Psoas muscle (tissue), 8 donors: Measurements from ENCODE around the gene NBEA. TPM values are rescaled to one million over a fixed set of nuclear protein-coding genes. Genes with fewer than 3 reads are reported as not detected.
A peak's percentile ranks its signal among the peaks of the same experiment; 100 is the strongest.

Source experiments
- ATAC-seq, 4 donors: fragments of 200-7000 bp; cut with Tn5 transposase; one replicate each; pipeline ENCODE4 v1.9.1; 2020; ENCODE audit warnings: moderate library complexity in 3 of 4, mild to moderate bottlenecking in 2 of 4
- DNase-seq, 2 donors: peaks; one replicate each; pipeline ENCODE4 v3.0.0-alpha.2; 2020
- H3K27ac ChIP-seq: fragments of 200-600 bp; one replicate; pipeline ENCODE4 v1.8.0; 2022
- H3K27me3 ChIP-seq, 3 donors: fragments of 200-600 bp in 1 of 3; one replicate each; pipeline versions ENCODE4 v1.6.1 to v1.8.0; 2013 to 2022; ENCODE audit warnings: low read length in 2 of 3, mild to moderate bottlenecking in 2 of 3, moderate library complexity in 1 of 3; ENCODE audit not compliant: insufficient read depth in 3 of 3
- H3K36me3 ChIP-seq, 2 donors: fragments of 200-600 bp in 1 of 2; one replicate each; pipeline versions ENCODE4 v1.6.1 to v1.8.0; 2013 to 2022; ENCODE audit warnings: low read depth in 1 of 2, mild to moderate bottlenecking in 1 of 2, moderate library complexity in 1 of 2; ENCODE audit not compliant: insufficient read depth in 1 of 2
- H3K4me1 ChIP-seq: fragments of 200-600 bp; one replicate; pipeline ENCODE4 v1.8.0; 2022
- H3K4me3 ChIP-seq: fragments of 200-600 bp; one replicate; pipeline ENCODE4 v1.8.0; 2022; ENCODE audit warnings: mild to moderate bottlenecking
- H3K9me3 ChIP-seq: fragments of 200-600 bp; one replicate; pipeline ENCODE4 v1.8.0; 2022
- WGBS, 3 donors: extraction: QIAGEN DNeasy Blood & Tissue Kit; methylation state at CpG; one replicate each; pipeline versions ENCODE4 v1.1.6 to v1.1.7; 2013; 5-methylcytosine and 5-hydroxymethylcytosine counted together
- intact Hi-C, 2 donors: fragments of 100-400 bp; cut with DNase I; formaldehyde crosslinking; loops; one replicate each; pipeline versions ENCODE4 v1.11.0 to v1.14.2; 2022
- polyA plus RNA-seq, 3 donors: library from polyadenylated mRNA; stranded (reverse); fragments of 200-250 nt; gene quantifications; one replicate each; pipeline ENCODE4 v1.2.3, GENCODE V29; 2013
- total RNA-seq, 4 donors: library from RNA; stranded (reverse); fragmentation: NEBNext Ultra II Directional in 2 of 4; extraction: Animal tissue kit (Norgen Biotek cat#: 25700) in 2 of 4; gene quantifications; one replicate each; pipeline versions ENCODE4 v1.2.1 to v1.2.4, GENCODE V29; 2021 to 2023
- TF ChIP-seq, protein P1 (sequence below): fragments of 200-600 bp; IDR thresholded peaks from one replicate; pipeline ENCODE4 v1.8.0; 2022; ENCODE audit warnings: antibody characterized with exemption
- donor health status: healthy with polysubstance abuse.
- donor health status: DM: no; HTN: no; CAD: no; lungs with moderate emphysema.
- donor health status: Bipolar disorder and iron deficiency.
- donor health status: healthy.
- donor health status: DM: yes; HTN: yes; CAD: no.
- donor health status: DM: no; HTN: no; CAD: no.
- donor health status: DM: no; HTN: no; CAD: no.
- donor health status: DM: yes; HTN: yes; CAD: no.

The NBEA gene
- total and polyA plus RNA-seq, 7 donors: 0.99 to 5.3 (median 1.5) TPM

GRCh38 chr13:35714121-35714520 lies 772.1 kb downstream of the NBEA start:
- intact Hi-C loops: no loop called here
- no peaks in the 10 kb centered on the region for H3K9me3 ChIP-seq
- H3K36me3 ChIP-seq: no peaks in the 10 kb centered on the region
- H3K4me1 ChIP-seq: no peaks in the 10 kb centered on the region
- no peak overlapping the region for H3K27ac ChIP-seq
- H3K27me3 ChIP-seq: no peaks in the 10 kb centered on the region
- DNase-seq (no peak), ATAC-seq (no peak)
- 59 to 70% (median 64%) methylated on average over 6 of the region's 6 CpGs for WGBS, 3 donors
- TF ChIP-seq, protein P1, sequence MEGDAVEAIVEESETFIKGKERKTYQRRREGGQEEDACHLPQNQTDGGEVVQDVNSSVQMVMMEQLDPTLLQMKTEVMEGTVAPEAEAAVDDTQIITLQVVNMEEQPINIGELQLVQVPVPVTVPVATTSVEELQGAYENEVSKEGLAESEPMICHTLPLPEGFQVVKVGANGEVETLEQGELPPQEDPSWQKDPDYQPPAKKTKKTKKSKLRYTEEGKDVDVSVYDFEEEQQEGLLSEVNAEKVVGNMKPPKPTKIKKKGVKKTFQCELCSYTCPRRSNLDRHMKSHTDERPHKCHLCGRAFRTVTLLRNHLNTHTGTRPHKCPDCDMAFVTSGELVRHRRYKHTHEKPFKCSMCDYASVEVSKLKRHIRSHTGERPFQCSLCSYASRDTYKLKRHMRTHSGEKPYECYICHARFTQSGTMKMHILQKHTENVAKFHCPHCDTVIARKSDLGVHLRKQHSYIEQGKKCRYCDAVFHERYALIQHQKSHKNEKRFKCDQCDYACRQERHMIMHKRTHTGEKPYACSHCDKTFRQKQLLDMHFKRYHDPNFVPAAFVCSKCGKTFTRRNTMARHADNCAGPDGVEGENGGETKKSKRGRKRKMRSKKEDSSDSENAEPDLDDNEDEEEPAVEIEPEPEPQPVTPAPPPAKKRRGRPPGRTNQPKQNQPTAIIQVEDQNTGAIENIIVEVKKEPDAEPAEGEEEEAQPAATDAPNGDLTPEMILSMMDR: no peak
- H3K4me3 ChIP-seq: no peak overlapping the region

DNA sequence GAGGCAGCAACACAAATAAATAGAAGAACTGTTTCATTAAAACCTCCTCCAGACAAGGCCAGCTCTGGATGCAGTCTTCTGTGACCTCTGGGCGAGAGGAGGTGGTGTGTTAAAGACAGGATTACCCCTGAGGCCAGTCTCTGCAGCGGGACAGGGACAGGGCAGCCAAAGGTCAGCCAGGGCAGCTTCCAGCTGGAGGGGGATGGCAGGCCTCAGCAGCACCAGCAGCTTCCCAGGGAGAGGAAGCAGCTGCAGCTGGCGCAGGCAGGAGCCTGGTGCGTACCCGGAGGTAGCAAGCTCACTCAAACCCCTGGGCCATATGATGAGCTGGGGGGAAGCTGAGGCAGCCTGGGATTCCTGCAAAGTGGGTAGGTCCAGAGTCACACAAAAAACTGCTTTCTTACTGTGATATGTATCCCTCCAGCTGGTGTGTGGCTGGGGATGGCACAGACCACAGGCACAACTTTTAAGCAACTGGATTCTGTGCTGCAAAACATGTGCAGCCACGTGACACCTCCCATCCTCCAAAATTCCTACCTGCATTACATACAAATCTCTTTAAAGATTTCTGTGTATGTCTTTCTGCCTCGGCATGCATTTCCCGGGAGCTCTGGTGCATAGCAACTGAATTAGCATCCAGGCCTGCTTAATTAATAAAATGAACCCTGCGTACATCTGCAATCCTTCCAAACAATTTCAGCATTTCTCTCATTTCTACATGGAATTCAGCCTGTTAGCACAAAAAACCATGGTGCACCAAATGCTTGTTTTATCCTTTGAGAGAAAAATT lies 772.7 kb downstream of the NBEA start:
- H3K27ac ChIP-seq: no peak overlapping the region
- no peaks in the 10 kb centered on the region for H3K36me3 ChIP-seq
- H3K4me1 ChIP-seq: no peaks in the 10 kb centered on the region
- H3K9me3 ChIP-seq: no peaks in the 10 kb centered on the region
- DNase-seq: peak; percentile 36 to 80
- H3K4me3 ChIP-seq: no peak overlapping the region
- intact Hi-C loops: no loop called here
- TF ChIP-seq, protein P1: no peak
- WGBS, 3 donors: 48 to 54% (median 49%) methylated on average over 9 of the region's 9 CpGs
- ATAC-seq: peak; percentile 15 to 58 (median 47)
- no peaks in the 10 kb centered on the region for H3K27me3 ChIP-seq

- Histone ChIP-seq H3K27me3 (no peaks in the 10 kb centered on the region), H3K36me3 (no peaks in the 10 kb centered on the region), H3K4me1 (peaks cover 4% of the 10 kb centered on the region), H3K27ac (no peak overlapping the region), H3K9me3 (no peaks in the 10 kb centered on the region), H3K4me3 (no peak overlapping the region)
- no peak for DNase-seq
- TF ChIP-seq, protein P1: no peak
- intact Hi-C loops: no loop called here
- peak; percentile 45 to 64 (median 59) for ATAC-seq
- WGBS, 3 donors: 44 to 56% (median 45%) methylated on average over 4 of the region's 4 CpGs
These were observed 774.1 kb downstream of the NBEA start for GRCh38 chr13:35716186-35716585.

DNA sequence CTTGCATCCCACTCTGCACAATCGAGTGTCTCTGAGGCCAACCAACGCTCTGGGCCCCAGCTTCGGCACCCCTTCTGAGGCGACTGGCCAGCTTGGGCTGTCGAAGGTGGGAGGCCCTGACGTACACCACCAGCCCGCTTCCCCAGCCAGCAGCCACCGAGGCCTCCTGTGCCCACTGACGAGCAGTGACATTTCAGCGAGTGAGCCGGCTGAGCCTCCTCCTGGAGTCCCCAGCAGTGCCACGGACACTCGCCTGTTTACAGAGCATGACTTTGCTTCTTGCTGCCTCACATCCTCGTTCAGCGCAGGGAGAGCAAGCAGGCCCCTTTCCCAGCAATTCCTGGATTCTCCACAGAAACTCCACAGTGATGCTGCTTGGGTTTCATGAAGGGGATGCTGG lies 774.7 kb downstream of the NBEA start:
- H3K36me3 ChIP-seq: no peaks in the 10 kb centered on the region
- H3K27ac ChIP-seq: no peak overlapping the region
- TF ChIP-seq, protein P1: no peak
- H3K4me3 ChIP-seq: no peak overlapping the region
- no peak for DNase-seq
- H3K27me3 ChIP-seq: no peaks in the 10 kb centered on the region
- 68 to 78% (median 70%) methylated on average over 15 of the region's 15 CpGs for WGBS, 3 donors
- peaks cover 4% of the 10 kb centered on the region for H3K4me1 ChIP-seq
- intact Hi-C loops: no loop called here
- ATAC-seq: peak in 1 of 4 donors; percentile 18
- no peaks in the 10 kb centered on the region for H3K9me3 ChIP-seq
